NCI-H1930 (cell line): ENCODE results near the gene PRCD.
"Not testable (repeated sequence)": the region's sequence is repeated elsewhere in the genome, so short reads cannot be mapped to it uniquely, and the experiment has no call there.

Experiments used
- DNase-seq, 2 experiments: peaks; one replicate each; lab custom pipeline; 2025; lab: John Stamatoyannopoulos, UW

The PRCD gene

GRCh38 chr17:76504117-76504516 is 35.7 kb upstream of the PRCD start:
- no peak for DNase-seq

- DNase-seq = peak; percentile 50 to 77
Observed at GRCh38 chr17:76506408-76507345, 33.2 kb upstream of the PRCD start.

GRCh38 chr17:76508472-76509063 is 31.3 kb upstream of the PRCD start:
- DNase-seq = not testable (repeated sequence)

GRCh38 chr17:76510831-76511244 is 29.0 kb upstream of the PRCD start:
- no peak for DNase-seq

- no peak for DNase-seq
Observed at GRCh38 chr17:76511668-76512365, 28.0 kb upstream of the PRCD start.

GRCh38 chr17:76512366-76513305 is 27.2 kb upstream of the PRCD start:
- no peak for DNase-seq

GRCh38 chr17:76513306-76513692 is 26.5 kb upstream of the PRCD start:
- no peak for DNase-seq

GRCh38 chr17:76514355-76514754 is 25.5 kb upstream of the PRCD start:
- not testable (repeated sequence) for DNase-seq

GRCh38 chr17:76515274-76515949 is 24.4 kb upstream of the PRCD start:
- DNase-seq = no peak

GRCh38 chr17:76517638-76518038 is 22.2 kb upstream of the PRCD start:
- no peak for DNase-seq

GRCh38 chr17:76519048-76519966 is 20.5 kb upstream of the PRCD start:
- no peak for DNase-seq

GRCh38 chr17:76521262-76521661 is 18.6 kb upstream of the PRCD start:
- DNase-seq = no peak

- DNase-seq = not testable (repeated sequence)
Observed at GRCh38 chr17:76521683-76522082, 18.2 kb upstream of the PRCD start.

- DNase-seq = peak; percentile 66 to 69
Observed at GRCh38 chr17:76523084-76524037, 16.5 kb upstream of the PRCD start.

- DNase-seq = no peak
Observed at GRCh38 chr17:76524598-76525512, 15.0 kb upstream of the PRCD start.

- not testable (repeated sequence) for DNase-seq
Observed at GRCh38 chr17:76525513-76525833, 14.4 kb upstream of the PRCD start.

GRCh38 chr17:76527016-76527415 is 12.8 kb upstream of the PRCD start:
- DNase-seq = not testable (repeated sequence)
